Thyroid gland (tissue), 4 donors: ENCODE measurements around the gene BRINP1. TPM values are rescaled to one million over a fixed set of nuclear protein-coding genes. Genes with fewer than 3 reads are reported as not detected.
"Not testable (repeated sequence)": the region's sequence is repeated elsewhere in the genome, so short reads cannot be mapped to it uniquely, and the experiment has no call there.

Experiments used
- DNase-seq, 2 donors: peaks; one replicate each; pipeline ENCODE4 v3.0.0-alpha.2; 2019
- H3K27ac ChIP-seq, 3 donors: fragments of 200-600 bp; sonication (generic); 1 replicate in 2 of 3; 2 replicates in 1 of 3; pipeline ENCODE4 v1.5.1; 2016 to 2019; ENCODE audit warnings: mild to moderate bottlenecking in 1 of 3, moderate library complexity in 1 of 3
- H3K27me3 ChIP-seq: fragments of 200-600 bp; sonication (generic); one replicate; pipeline ENCODE4 v1.5.1; 2019
- H3K36me3 ChIP-seq, 2 donors: fragments of 200-600 bp; sonication (generic); one replicate each; pipeline ENCODE4 v1.5.1; 2016 to 2019
- H3K4me1 ChIP-seq, 2 donors: fragments of 200-600 bp; sonication (generic); one replicate each; pipeline ENCODE4 v1.5.1; 2017 to 2019
- H3K4me3 ChIP-seq, 3 donors: fragments of 200-600 bp; sonication (generic); replicated peaks in 1 of 3; 1 replicate in 2 of 3; 2 replicates in 1 of 3; pipeline ENCODE4 v1.5.1; 2016; ENCODE audit warnings: mild to moderate bottlenecking in 1 of 3
- H3K9me3 ChIP-seq: fragments of 200-600 bp; sonication (generic); one replicate; pipeline ENCODE4 v1.5.1; 2017
- POLR2A ChIP-seq, 2 donors: fragments of 450-650 bp; IDR thresholded peaks; one replicate each; pipeline ENCODE4 v1.6.1; 2017; ENCODE audit warnings: antibody characterized with exemption in 2 of 2, mild to moderate bottlenecking in 2 of 2, moderate library complexity in 1 of 2
- WGBS, 2 donors: methylation state at CpG; one replicate each; pipeline ENCODE4 v1.1.5; 2017; 5-methylcytosine and 5-hydroxymethylcytosine counted together
- intact Hi-C: fragments of 100-400 bp; cut with DNase I; formaldehyde crosslinking; loops from one replicate; pipeline ENCODE4 v1.15.1; 2023
- total RNA-seq, 4 donors: library from RNA; depleted of rRNA; stranded (reverse); fragments of >200 nt; gene quantifications; one replicate each; pipeline ENCODE4 v1.2.3, GENCODE V29; 2016
- TF ChIP-seq, protein P1 (sequence below), 6 experiments: fragments of 200-600 bp in 3 of 6; fragments of 450-650 bp in 3 of 6; sonication (generic) in 3 of 6; IDR thresholded peaks; one replicate each; pipeline ENCODE4 v1.5.1; 2016 to 2019; ENCODE audit warnings: antibody characterized with exemption in 6 of 6, mild to moderate bottlenecking in 2 of 6, inconsistent platforms in 1 of 6, moderate library complexity in 1 of 6

BRINP1 gene
- total RNA-seq, 4 donors from 2014 or later: 0.67 to 1.1 (median 0.93) TPM; not detected in 1

DNA sequence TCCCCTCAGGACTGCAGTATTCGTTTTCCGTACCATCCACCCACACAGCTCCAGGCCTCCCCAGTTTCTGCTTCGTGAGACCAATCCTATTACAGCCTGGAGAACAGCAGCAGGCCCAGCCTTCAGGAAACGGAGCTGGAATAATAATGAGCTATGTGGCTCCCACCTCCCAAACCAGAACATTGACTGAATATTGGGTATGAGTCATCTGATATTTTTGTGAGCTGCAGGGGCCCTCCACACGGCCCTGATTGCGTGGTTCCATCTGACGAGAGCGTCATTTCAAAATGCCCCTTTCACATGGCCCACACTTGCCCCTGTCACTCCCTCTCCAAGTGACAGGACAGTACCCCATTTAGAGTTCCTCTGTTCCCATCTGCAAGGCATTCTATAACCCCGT is 192.0 kb downstream of the BRINP1 start:
- no peaks in the 10 kb centered on the region for H3K4me1 ChIP-seq
- no peak for TF ChIP-seq POLR2A (IDR thresholded peaks at IDR 0.05)
- TF ChIP-seq, protein P1, sequence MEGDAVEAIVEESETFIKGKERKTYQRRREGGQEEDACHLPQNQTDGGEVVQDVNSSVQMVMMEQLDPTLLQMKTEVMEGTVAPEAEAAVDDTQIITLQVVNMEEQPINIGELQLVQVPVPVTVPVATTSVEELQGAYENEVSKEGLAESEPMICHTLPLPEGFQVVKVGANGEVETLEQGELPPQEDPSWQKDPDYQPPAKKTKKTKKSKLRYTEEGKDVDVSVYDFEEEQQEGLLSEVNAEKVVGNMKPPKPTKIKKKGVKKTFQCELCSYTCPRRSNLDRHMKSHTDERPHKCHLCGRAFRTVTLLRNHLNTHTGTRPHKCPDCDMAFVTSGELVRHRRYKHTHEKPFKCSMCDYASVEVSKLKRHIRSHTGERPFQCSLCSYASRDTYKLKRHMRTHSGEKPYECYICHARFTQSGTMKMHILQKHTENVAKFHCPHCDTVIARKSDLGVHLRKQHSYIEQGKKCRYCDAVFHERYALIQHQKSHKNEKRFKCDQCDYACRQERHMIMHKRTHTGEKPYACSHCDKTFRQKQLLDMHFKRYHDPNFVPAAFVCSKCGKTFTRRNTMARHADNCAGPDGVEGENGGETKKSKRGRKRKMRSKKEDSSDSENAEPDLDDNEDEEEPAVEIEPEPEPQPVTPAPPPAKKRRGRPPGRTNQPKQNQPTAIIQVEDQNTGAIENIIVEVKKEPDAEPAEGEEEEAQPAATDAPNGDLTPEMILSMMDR (IDR thresholded peaks at IDR 0.05): no peak
- no peaks in the 10 kb centered on the region for H3K36me3 ChIP-seq
- H3K4me3 ChIP-seq: no peak overlapping the region
- intact Hi-C loops: no loop called here
- 83 to 89% methylated on average over 9 of the region's 9 CpGs for WGBS, 2 donors
- H3K9me3 ChIP-seq: no peaks in the 10 kb centered on the region
- H3K27ac ChIP-seq: no peak overlapping the region
- DNase-seq: no peak
- H3K27me3 ChIP-seq: no peaks in the 10 kb centered on the region

GRCh38 chr9:119175581-119175980 is 193.7 kb downstream of the BRINP1 start:
- no peak overlapping the region for H3K27ac ChIP-seq
- TF ChIP-seq, protein P1 (IDR thresholded peaks at IDR 0.05): no peak
- no peak for TF ChIP-seq POLR2A (IDR thresholded peaks at IDR 0.05)
- H3K4me1 ChIP-seq: no peaks in the 10 kb centered on the region
- no peaks in the 10 kb centered on the region for H3K9me3 ChIP-seq
- no peak for DNase-seq
- no peak overlapping the region for H3K4me3 ChIP-seq
- H3K36me3 ChIP-seq: no peaks in the 10 kb centered on the region
- intact Hi-C loops: no loop called here
- no peaks in the 10 kb centered on the region for H3K27me3 ChIP-seq
- WGBS, 2 donors: 45 to 50% methylated on average over 1 of the region's 1 CpG

DNA sequence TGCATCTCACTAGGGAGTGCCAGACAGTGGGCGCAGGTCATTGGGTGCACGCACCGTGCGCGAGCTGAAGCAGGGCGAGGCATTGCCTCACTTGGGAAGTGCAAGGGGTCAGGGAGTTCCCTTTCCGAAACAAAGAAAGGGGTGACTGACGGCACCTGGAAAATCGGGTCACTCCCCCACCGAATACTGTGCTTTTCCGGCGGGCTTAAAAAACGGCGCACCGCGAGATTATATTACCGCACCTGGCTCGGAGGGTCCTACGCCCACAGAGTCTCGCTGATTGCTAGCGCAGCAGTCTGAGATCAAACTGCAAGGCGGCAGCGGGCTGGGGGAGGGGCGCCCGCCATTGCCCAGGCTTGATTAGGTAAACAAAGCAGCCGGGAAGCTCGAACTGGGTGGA is 200.0 kb downstream of the BRINP1 start:
- H3K27me3 ChIP-seq, intact Hi-C loops, H3K36me3 ChIP-seq, H3K9me3 ChIP-seq, H3K27ac ChIP-seq, H3K4me3 ChIP-seq: not testable (repeated sequence)
- H3K4me1 ChIP-seq: peaks cover 13 to 15% of the 10 kb centered on the region in 2 donors
- 34 to 36% methylated on average over 21 to 25 of the region's 27 CpGs for WGBS, 2 donors
- DNase-seq: peak; percentile 32 to 41

DNA sequence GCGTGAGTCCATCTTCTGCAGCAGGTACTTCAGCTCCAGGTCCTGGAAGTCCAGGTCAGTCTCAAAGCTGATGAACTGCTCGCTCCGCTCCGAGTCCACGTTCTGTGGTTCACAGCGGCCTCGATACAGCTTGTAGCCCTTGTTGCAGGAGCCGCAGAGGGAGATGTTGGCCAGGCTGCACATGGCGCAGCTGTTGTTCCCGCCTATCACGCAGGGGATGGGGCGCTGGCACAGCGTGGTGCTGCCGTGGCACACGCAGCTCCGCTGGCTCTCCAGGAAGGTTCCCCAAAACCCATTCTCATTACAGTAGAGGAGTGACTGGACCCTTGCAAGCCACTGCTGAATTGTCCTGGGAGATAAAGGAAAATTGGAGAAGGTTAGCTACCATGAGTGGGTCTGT is 201.4 kb downstream of the BRINP1 start:
- Histone ChIP-seq H3K4me3 (no peak overlapping the region), H3K27ac (no peak overlapping the region), H3K36me3 (no peaks in the 10 kb centered on the region), H3K9me3 (no peaks in the 10 kb centered on the region), H3K4me1 (peaks cover 18 to 23% of the 10 kb centered on the region in 2 donors), H3K27me3 (no peaks in the 10 kb centered on the region)
- intact Hi-C loops: no loop called here
- DNase-seq: no peak
- WGBS, 2 donors: 97% methylated on average over 16 of the region's 16 CpGs
- TF ChIP-seq POLR2A (IDR thresholded peaks at IDR 0.05): no peak
- TF ChIP-seq, protein P1 (IDR thresholded peaks at IDR 0.05): no peak

DNA sequence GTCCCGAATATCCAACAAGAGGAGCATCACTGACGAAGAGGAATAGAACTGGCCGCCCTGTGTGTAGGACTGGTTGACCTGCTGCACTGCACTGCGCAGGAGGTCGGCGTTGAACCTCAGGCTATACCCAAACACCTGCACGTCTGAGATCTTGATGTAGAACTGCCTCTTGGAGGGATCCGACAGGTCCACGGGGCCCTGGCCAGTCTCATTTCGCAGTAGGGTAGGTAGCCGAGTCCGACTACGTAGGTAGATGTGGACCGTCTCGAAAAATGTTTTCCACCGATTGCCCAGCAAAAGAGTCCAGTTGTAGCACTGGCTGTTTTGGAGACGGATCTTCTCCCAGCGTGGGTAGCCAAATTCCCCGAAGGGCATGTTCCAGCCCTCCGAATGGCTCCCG is 202.0 kb downstream of the BRINP1 start:
- no peak for TF ChIP-seq POLR2A (IDR thresholded peaks at IDR 0.05)
- TF ChIP-seq, protein P1 (IDR thresholded peaks at IDR 0.05): no peak
- Histone ChIP-seq H3K27ac (no peak overlapping the region), H3K27me3 (no peaks in the 10 kb centered on the region), H3K4me1 (peaks cover 18 to 23% of the 10 kb centered on the region in 2 donors), H3K9me3 (no peaks in the 10 kb centered on the region), H3K4me3 (no peak overlapping the region), H3K36me3 (no peaks in the 10 kb centered on the region)
- no peak for DNase-seq
- intact Hi-C loops: no loop called here
- 98 to 99% methylated on average over 21 of the region's 21 CpGs for WGBS, 2 donors

DNA sequence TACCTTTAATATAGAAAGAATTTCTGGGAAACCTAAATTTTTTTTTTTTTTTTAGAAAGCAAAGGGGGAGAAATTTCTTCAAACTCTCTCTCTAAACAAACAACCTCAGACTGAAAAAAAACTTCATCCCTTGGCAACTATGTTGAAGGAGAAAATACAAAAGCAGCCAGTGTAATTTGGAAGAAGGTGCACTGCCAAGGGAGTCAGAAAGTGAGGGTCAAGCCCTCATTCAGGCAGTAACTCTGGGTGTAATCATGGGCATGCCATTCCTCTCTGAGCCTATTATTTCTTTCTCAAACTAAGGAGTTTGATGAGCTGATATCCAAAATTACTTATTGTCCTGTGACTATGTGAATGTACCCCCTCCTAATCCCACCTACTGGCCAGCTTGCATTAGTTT is 203.1 kb downstream of the BRINP1 start:
- Histone ChIP-seq H3K9me3 (no peaks in the 10 kb centered on the region), H3K4me3 (no peak overlapping the region), H3K4me1 (peaks cover 18 to 23% of the 10 kb centered on the region in 2 donors), H3K27ac (peak overlapping the region; percentile 51 to 72 (median 54)), H3K27me3 (no peaks in the 10 kb centered on the region), H3K36me3 (no peaks in the 10 kb centered on the region)
- intact Hi-C loops: no loop called here
- TF ChIP-seq, protein P1 (IDR thresholded peaks at IDR 0.05): no peak
- TF ChIP-seq POLR2A (IDR thresholded peaks at IDR 0.05): no peak
- DNase-seq: peak in 1 of 2 donors; percentile 21
